NCI-H226 (cell line): ENCODE data around the gene REEP3.
"Not testable (repeated sequence)": the region's sequence is repeated elsewhere in the genome, so short reads cannot be mapped to it uniquely, and the experiment has no call there.

Experiments used
- DNase-seq: peaks from one replicate; pipeline ENCODE4 v3.0.0-alpha.2; 2015

REEP3 gene

GRCh38 chr10:63631991-63632390, 110.8 kb downstream of the REEP3 start:
- no peak for DNase-seq

GRCh38 chr10:63633677-63634487, 112.7 kb downstream of the REEP3 start:
- no peak for DNase-seq

DNA sequence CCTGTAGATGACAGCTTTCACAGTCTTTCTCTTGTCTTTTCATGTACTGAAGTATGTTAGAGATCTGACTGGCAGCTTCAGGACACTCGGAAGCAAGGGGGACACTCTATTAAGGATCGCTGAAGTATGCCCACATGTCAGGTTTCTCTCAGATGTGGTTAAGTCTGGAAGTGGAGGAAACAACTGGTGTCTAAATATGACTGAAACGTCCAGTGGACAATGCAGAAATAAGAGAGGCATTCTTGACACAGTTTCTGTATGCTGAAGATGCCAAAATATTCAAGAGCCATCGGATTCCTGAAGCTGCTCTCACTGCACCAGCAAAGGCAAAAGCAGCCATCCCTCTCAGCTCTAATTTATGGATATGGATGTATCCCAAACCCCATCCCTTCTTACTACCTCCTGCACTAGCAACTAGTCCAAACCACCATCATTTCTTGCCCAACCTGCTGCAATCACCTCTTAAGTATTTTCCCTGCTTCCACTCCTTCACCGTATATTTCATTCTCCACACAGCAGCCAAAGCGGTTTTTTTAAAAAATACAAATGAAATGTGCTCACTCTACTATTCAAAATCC, 113.4 kb downstream of the REEP3 start:
- no peak for DNase-seq

- DNase-seq = no peak
These were observed 115.6 kb downstream of the REEP3 start for GRCh38 chr10:63636812-63637211.

DNA sequence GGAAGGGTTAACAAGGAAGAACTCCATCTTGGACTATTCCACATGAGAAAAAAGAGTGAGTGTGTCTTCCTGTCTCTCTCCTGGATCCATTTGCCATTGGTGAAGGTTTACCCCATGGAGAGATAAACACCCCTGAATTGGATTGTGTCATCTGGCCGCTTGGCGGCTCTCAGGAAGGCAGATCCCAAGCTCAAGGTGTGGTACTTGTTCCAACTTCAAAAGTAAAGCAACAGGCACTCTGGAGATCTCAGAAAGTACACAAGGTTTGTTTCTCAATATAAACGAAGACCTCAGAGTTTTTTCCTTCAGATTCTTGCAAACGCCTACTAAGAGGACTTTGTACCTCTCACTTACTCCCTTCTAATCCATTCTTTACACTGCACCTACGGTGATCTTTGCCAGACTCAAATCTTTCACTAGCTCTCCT, 116.7 kb downstream of the REEP3 start:
- DNase-seq = no peak

DNA sequence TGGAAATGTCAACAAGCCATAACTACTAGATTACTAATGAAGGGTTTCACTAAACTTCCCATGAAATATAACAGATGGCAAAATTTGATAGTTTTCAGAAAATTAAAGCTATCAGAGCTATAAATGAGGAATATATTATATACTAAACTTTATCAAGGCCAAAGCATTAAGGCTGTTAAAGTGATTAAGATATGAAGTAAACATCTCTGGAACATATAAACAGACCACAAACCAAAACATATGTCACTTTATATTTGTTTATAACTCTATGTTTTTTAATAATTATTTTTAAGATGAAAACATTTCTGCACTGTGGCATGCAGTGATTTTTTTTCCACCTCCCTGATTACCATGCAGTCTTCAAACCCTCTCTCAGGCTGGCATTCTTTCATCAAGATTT, 120.2 kb downstream of the REEP3 start:
- no peak for DNase-seq

DNA sequence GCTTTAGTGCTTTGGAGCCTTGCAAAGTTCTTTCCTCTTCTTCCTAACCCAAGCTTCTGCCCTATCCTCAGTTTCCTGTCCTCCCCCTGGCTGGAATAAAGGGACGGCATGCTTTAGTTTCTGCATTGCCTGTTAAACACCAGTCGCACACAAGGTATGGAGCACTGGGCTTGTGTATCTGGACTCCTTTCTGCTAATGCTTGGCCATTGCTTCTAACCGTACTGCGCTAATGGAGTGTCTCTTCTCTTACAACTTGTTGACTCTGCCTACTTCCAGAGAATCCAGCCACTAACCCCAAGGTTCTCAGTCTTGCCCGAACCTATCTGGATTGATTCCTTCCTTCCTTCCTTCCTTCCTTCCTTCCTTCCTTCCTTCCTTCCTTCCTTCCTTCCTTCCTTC, 120.6 kb downstream of the REEP3 start:
- no peak for DNase-seq

DNA sequence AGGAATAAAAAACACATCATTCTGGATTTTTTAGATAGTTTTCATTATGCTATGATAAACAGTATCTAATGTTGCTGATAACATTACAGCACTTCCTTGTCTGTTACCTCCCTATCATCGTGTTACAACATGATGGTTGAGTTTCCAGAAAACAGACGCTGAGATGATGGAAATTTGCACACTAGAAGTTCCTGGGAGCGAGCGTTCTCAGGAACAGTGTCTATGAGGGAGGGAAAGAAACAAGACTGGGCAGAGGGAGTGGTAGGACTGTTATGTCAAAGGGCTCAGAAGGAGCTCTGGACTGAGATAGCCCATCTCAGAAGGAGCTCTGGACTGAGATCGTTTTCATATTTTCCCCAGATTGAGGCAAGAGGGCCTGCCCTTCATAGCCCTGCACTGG, 121.6 kb downstream of the REEP3 start:
- DNase-seq = no peak

DNA sequence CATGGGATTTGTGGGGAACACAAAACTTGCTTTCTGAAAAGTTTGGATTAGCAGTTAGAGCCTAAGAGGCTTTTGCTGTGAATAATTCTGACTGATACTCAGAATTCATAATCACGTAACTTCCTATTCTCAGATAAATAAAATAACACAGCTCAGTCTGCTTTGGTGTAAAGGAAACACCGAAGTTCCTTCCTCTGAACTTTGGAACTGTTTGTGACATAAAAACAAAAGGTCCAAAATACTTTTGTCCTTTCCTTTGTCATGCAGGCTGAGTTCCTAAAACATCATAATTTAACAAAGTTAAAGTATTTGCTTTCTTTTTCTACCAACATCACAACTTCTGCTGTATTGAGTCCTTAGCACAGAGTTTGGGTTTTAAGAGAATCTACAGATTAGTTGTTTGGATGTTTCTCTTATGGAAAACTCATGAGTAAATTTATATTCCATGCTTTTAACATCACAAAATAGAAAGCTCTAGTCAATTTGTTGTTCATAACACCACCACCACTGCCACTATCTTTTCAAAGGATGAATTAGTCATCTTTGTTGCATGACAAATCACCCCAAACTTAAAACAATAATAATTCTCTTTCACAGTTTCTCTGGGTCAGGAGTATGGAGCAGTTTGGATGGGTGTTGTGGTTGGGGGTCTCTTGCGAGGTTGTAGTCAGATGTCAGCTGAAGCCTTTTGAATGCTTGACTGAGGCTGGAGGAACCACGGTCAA, 123.4 kb downstream of the REEP3 start:
- no peak for DNase-seq

- DNase-seq = no peak
These were observed 124.0 kb downstream of the REEP3 start for GRCh38 chr10:63645195-63645594.

- no peak for DNase-seq
These were observed 125.3 kb downstream of the REEP3 start for GRCh38 chr10:63646491-63646890.

- no peak for DNase-seq
These were observed 130.7 kb downstream of the REEP3 start for GRCh38 chr10:63651864-63652263.

- DNase-seq = no peak
These were observed 132.5 kb downstream of the REEP3 start for GRCh38 chr10:63653747-63654146.

GRCh38 chr10:63657761-63658160, 136.6 kb downstream of the REEP3 start:
- DNase-seq = no peak

- DNase-seq = not testable (repeated sequence)
These were observed 139.7 kb downstream of the REEP3 start for GRCh38 chr10:63660941-63661340.

DNA sequence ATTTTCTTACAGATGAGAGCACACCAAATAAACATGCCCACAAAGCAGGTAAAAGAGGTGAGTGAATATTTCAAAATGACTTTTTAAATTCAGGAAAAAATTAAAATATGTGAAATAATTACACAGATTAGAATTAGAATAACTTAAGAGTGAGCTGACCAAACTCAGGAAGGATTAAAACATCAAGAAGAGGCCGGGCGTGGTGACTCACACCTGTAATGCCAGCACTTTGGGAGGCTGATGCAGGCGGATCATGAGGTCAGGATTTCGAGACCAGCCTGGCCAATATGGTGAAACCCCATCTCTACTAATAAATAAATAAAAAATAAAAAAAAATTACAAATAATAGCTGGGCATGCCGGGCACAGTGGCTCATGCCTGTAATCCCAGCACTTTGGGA, 140.1 kb downstream of the REEP3 start:
- DNase-seq = no peak

DNA sequence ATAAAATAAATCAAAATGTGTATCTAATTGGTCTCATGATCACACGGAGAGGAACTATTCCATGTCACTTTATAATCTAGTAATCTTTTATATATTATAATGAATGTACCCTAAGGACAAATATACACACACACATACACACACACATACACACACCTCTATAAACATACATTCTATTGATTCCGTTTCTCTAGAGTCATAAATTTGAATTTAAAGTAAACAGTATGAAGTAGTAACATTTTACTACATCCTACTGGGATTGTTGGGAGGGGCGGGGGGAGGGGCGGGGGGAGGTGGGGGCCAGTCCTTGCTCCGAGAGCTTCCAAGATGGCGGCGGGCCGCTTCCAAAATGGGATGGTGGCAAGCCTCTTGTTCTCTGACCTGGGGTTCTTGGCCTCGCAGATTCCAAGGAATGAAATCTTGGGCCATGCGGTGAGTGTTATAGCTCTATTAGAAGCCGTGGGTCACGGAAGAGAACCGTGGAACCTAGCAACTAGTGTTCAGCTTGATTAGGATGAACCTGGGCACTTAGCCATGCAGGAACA, 143.2 kb downstream of the REEP3 start:
- no peak for DNase-seq

- DNase-seq = not testable (repeated sequence)
These were observed 143.9 kb downstream of the REEP3 start for GRCh38 chr10:63665006-63665580.

DNA sequence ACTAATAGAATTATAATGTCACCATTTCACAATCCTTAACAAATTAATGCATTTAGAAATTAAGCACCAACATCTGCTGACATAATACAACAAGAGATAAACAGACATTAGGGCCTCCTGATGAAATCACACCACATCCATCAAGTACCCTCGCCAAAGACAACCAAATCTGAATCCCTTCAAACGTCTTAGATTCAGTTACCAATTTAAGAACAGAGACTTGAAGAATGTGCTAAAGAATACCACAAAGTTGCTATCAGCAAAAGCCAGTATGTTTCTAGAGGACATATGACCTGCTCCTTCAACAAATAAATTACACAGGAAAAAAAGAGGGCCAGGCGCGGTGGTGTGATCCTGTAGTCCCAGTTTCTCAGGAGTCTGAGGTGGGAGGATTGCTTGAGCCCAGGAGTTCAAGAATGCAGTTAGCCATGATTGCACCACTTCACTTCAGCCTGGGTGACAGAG, 144.5 kb downstream of the REEP3 start:
- peak; percentile 40 for DNase-seq

DNA sequence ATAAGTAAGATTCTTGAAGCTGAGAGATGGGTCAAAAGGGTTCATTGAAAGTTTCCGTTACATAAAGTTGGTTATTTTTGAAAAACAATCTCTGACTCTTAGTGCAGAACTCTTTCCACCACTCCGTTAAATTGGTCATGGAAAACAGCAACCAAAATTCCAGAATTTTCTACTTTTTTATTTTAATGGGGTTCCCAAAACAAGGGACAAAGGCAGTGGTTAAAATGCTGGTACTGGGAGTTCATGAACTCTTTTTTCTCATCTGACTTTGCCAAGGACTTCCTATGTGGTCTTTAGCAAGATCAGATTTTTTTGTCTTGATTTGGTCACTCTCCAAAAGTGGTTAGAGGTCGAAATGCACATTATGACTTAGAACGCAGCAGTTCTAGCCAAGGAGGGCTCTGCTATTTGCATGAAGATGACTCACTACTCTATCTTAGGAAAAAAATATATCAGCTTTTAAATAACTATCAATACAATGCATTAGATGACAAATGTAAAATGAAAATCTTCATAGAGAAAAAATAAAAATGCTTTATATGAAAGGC, 145.7 kb downstream of the REEP3 start:
- peak; percentile 47 for DNase-seq

- DNase-seq = no peak
These were observed 146.6 kb downstream of the REEP3 start for GRCh38 chr10:63667596-63668480.
